ENCODE measurements around the gene RBM4B.

The RBM4B gene

GRCh38 chr11:66700337-66700736 is 22.6 kb upstream of the RBM4B start:
- TF ChIP-seq CTCF (IDR thresholded peaks at IDR 0.05; ENCODE audit: low read depth, low read length), result no peak
- no peak for DNase-seq (ENCODE audit: low read depth, low spot score)
- in situ Hi-C loops (cut with HindIII; ENCODE audit: low sequenced_read_pairs), result no loop called here
- H3K4me3 ChIP-seq (ENCODE audit: low read depth, low read length), result no peak overlapping the region

GRCh38 chr11:66698491-66698890 is 20.8 kb upstream of the RBM4B start:
- in situ Hi-C loops (cut with HindIII; ENCODE audit: low sequenced_read_pairs), result no loop called here
- H3K4me3 ChIP-seq (ENCODE audit: low read depth, low read length), result no peak overlapping the region
- no peak for TF ChIP-seq CTCF (IDR thresholded peaks at IDR 0.05; ENCODE audit: low read depth, low read length)
- no peak for DNase-seq (ENCODE audit: low read depth, low spot score)

- DNase-seq (ENCODE audit: low read depth, low spot score), result no peak
- in situ Hi-C loops (cut with HindIII; ENCODE audit: low sequenced_read_pairs), result no loop called here
- TF ChIP-seq CTCF (IDR thresholded peaks at IDR 0.05; ENCODE audit: low read depth, low read length), result no peak
- no peak overlapping the region for H3K4me3 ChIP-seq (ENCODE audit: low read depth, low read length)
These were observed 20.3 kb upstream of the RBM4B start for GRCh38 chr11:66697988-66698387.

- no peak overlapping the region for H3K4me3 ChIP-seq (ENCODE audit: low read depth, low read length)
- no peak for DNase-seq (ENCODE audit: low read depth, low spot score)
- TF ChIP-seq CTCF (IDR thresholded peaks at IDR 0.05; ENCODE audit: low read depth, low read length), result no peak
- in situ Hi-C loops (cut with HindIII; ENCODE audit: low sequenced_read_pairs), result no loop called here
These were observed 18.5 kb upstream of the RBM4B start for GRCh38 chr11:66696146-66696545.

- in situ Hi-C loops (cut with HindIII; ENCODE audit: low sequenced_read_pairs), result no loop called here
- peak; percentile 97 for TF ChIP-seq CTCF (IDR thresholded peaks at IDR 0.05; ENCODE audit: low read depth, low read length)
- peak; percentile 96 for DNase-seq (ENCODE audit: low read depth, low spot score)
These were observed 17.1 kb upstream of the RBM4B start for GRCh38 chr11:66694732-66695207.

GRCh38 chr11:66694056-66694410 is 16.3 kb upstream of the RBM4B start:
- TF ChIP-seq CTCF (IDR thresholded peaks at IDR 0.05; ENCODE audit: low read depth, low read length), result no peak
- no peak overlapping the region for H3K4me3 ChIP-seq (ENCODE audit: low read depth, low read length)
- no peak for DNase-seq (ENCODE audit: low read depth, low spot score)
- in situ Hi-C loops (cut with HindIII; ENCODE audit: low sequenced_read_pairs), result no loop called here

More at GRCh38 chr11:66694732-66695207, 17.1 kb upstream of the RBM4B start:
- no peak overlapping the region for H3K4me3 ChIP-seq (ENCODE audit: low read depth, low read length)
